Measurements from ENCODE around the gene BLVRB. TPM values are rescaled to one million over a fixed set of nuclear protein-coding genes. Genes with fewer than 3 reads are reported as not detected.

BLVRB gene
- total and polyA plus RNA-seq, 10 of the 15 experiments (the other 5 are each of a cell fraction or from before 2014, with no cell fraction given): 6.3 to 53.3 (median 27.8) TPM

DNA sequence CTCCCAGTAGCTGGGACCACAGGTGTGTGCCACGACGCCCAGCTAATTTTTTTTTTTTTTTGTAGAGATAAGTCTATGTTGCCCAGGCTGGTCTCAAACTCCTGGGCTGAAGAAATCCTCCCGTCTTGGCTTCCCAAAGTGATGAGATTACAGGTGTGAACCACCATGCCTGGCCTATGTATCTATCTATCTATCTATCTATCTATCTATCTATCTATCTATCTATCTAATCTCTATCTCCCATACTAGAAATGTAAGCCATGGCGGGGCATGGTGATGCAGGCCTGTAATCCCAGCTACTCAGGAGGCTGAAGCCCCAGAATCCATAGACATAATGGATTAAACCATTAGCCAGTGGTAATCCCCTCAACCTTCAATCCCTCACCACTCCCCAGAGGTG lies 14.9 kb downstream of the BLVRB start (continued):
- TF ChIP-seq, protein P1, sequence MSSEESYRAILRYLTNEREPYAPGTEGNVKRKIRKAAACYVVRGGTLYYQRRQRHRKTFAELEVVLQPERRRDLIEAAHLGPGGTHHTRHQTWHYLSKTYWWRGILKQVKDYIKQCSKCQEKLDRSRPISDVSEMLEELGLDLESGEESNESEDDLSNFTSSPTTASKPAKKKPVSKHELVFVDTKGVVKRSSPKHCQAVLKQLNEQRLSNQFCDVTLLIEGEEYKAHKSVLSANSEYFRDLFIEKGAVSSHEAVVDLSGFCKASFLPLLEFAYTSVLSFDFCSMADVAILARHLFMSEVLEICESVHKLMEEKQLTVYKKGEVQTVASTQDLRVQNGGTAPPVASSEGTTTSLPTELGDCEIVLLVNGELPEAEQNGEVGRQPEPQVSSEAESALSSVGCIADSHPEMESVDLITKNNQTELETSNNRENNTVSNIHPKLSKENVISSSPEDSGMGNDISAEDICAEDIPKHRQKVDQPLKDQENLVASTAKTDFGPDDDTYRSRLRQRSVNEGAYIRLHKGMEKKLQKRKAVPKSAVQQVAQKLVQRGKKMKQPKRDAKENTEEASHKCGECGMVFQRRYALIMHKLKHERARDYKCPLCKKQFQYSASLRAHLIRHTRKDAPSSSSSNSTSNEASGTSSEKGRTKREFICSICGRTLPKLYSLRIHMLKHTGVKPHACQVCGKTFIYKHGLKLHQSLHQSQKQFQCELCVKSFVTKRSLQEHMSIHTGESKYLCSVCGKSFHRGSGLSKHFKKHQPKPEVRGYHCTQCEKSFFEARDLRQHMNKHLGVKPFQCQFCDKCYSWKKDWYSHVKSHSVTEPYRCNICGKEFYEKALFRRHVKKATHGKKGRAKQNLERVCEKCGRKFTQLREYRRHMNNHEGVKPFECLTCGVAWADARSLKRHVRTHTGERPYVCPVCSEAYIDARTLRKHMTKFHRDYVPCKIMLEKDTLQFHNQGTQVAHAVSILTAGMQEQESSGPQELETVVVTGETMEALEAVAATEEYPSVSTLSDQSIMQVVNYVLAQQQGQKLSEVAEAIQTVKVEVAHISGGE (CRISPR knock-in tag; IDR thresholded peaks at IDR 0.05): no peak
- TF ChIP-seq ZBED1 (IDR thresholded peaks at IDR 0.05; ENCODE audit: borderline replicate concordance) (no peak), ESRRA (IDR thresholded peaks at IDR 0.05; ENCODE audit: low read length) (no peak)
- TF ChIP-seq, protein P2, sequence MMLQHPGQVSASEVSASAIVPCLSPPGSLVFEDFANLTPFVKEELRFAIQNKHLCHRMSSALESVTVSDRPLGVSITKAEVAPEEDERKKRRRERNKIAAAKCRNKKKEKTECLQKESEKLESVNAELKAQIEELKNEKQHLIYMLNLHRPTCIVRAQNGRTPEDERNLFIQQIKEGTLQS (IDR thresholded peaks at IDR 0.05; ENCODE audit: borderline replicate concordance, extremely low read depth, low read depth, low read length): no peak
- TF ChIP-seq, protein P3, sequence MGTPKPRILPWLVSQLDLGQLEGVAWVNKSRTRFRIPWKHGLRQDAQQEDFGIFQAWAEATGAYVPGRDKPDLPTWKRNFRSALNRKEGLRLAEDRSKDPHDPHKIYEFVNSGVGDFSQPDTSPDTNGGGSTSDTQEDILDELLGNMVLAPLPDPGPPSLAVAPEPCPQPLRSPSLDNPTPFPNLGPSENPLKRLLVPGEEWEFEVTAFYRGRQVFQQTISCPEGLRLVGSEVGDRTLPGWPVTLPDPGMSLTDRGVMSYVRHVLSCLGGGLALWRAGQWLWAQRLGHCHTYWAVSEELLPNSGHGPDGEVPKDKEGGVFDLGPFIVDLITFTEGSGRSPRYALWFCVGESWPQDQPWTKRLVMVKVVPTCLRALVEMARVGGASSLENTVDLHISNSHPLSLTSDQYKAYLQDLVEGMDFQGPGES (IDR thresholded peaks at IDR 0.05): no peak

DNA sequence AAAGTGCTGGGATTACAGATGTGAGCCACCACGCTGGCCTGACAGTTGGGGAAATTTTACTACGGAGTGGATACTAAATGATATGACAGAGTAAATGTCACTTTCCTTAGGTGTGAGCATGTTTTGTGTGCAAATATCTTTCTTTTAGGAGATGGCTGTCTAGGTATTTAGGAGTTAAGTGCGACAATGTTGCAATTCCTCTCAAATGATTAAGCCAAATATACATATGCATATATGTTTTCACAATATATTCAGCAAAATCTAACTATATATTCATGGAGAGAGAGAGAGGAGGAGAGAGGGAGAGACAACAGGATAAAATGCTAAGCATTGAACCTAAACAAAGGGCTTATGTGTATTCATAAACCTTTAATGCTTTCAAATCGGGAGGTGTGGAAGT lies 16.0 kb downstream of the BLVRB start:
- no peaks in the 10 kb centered on the region for H4K20me1 ChIP-seq (ENCODE audit: control insufficient read depth, insufficient read depth)
- DNase-seq (ENCODE audit: low read depth, low spot score) (no peak), FAIRE-seq (no peak), ATAC-seq (no peak)
- POLR2A ChIA-PET: interaction anchor here (0.6 to 0.8 kb wide), 3 partner anchors 11 to 34 kb away, joined by 3 to 4 read pairs (median 3); partner anchors contain the start of gene SERTAD1
- SMC1A ChIA-PET (ENCODE audit: uncharacterized antibody, unreplicated experiment): no interaction called here
- no peak overlapping the region for H3K4me3 ChIP-seq
- no peak overlapping the region for H3K4me2 ChIP-seq (ENCODE audit: control insufficient read depth, insufficient read depth)
- TF ChIP-seq EZH2 (IDR thresholded peaks at IDR 0.05; ENCODE audit: borderline replicate concordance, control insufficient read depth, low read depth, low read length) (no peak), SMAD5 (IDR thresholded peaks at IDR 0.05; ENCODE audit: low read depth) (no peak), SREBF2 (IDR thresholded peaks at IDR 0.05; ENCODE audit: low read length) (no peak), IRF4 (IDR thresholded peaks at IDR 0.05; ENCODE audit: low read depth, low read length) (no peak), BCL11A (IDR thresholded peaks at IDR 0.05; ENCODE audit: low read depth, low read length) (no peak), RB1 (IDR thresholded peaks at IDR 0.05; ENCODE audit: borderline replicate concordance) (no peak), CHD1 (IDR thresholded peaks at IDR 0.05; ENCODE audit: low read depth, low read length) (no peak), CBX3 (IDR thresholded peaks at IDR 0.05; ENCODE audit: borderline replicate concordance, low read depth) (no peak), RUNX3 (IDR thresholded peaks at IDR 0.05; ENCODE audit: low read length) (no peak)
- TF ChIP-seq, protein P2 (IDR thresholded peaks at IDR 0.05; ENCODE audit: borderline replicate concordance, extremely low read depth, low read depth, low read length): no peak
- TF ChIP-seq, protein P4, sequence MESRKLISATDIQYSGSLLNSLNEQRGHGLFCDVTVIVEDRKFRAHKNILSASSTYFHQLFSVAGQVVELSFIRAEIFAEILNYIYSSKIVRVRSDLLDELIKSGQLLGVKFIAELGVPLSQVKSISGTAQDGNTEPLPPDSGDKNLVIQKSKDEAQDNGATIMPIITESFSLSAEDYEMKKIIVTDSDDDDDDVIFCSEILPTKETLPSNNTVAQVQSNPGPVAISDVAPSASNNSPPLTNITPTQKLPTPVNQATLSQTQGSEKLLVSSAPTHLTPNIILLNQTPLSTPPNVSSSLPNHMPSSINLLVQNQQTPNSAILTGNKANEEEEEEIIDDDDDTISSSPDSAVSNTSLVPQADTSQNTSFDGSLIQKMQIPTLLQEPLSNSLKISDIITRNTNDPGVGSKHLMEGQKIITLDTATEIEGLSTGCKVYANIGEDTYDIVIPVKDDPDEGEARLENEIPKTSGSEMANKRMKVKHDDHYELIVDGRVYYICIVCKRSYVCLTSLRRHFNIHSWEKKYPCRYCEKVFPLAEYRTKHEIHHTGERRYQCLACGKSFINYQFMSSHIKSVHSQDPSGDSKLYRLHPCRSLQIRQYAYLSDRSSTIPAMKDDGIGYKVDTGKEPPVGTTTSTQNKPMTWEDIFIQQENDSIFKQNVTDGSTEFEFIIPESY (IDR thresholded peaks at IDR 0.05): no peak
- H3K9ac ChIP-seq (ENCODE audit: control insufficient read depth, insufficient read depth, low read length): no peak overlapping the region
- H3K27ac ChIP-seq (ENCODE audit: control insufficient read depth, insufficient read depth): no peak overlapping the region
- 64% methylated on average over 4 of the region's 4 CpGs for WGBS (ENCODE audit: insufficient coverage, insufficient replicate concordance, low lambda C conversion rate, missing lambda C conversion rate)
- CTCF ChIA-PET: no interaction called here
- H3K4me1 ChIP-seq (ENCODE audit: control insufficient read depth, insufficient read depth, low read length): no peaks in the 10 kb centered on the region
- no peaks in the 10 kb centered on the region for H3K79me2 ChIP-seq (ENCODE audit: control insufficient read depth, insufficient read depth, low read length)
- BruUV-seq (replicated peaks): no TSS peak
- in situ Hi-C loops (cut with MboI) (no loop called here), intact Hi-C loops (cut with micrococcal nuclease; ENCODE audit: unreplicated experiment) (no loop called here)
- RAD21 ChIA-PET (ENCODE audit: unreplicated experiment): no interaction called here
- no peak overlapping the region for H2AFZ ChIP-seq (ENCODE audit: control insufficient read depth, low read depth, low read length)
- H3K9me3 ChIP-seq (replicated peaks; ENCODE audit: control insufficient read depth, insufficient read depth, low read length): no peaks in the 10 kb centered on the region
- H3K36me3 ChIP-seq (ENCODE audit: control insufficient read depth in 2 of 2, insufficient read depth in 2 of 2, low read length in 1 of 2): no peaks in the 10 kb centered on the region
- no peaks in the 10 kb centered on the region for H3K27me3 ChIP-seq (replicated peaks in 1 of 2; ENCODE audit: control insufficient read depth in 2 of 2, insufficient read depth in 2 of 2, low read length in 1 of 2)

All from GM12878 (cell line).